Left ventricle myocardium superior (tissue), 1 donor: ENCODE results near the gene TM7SF3. TPM values are rescaled to one million over a fixed set of nuclear protein-coding genes. Genes with fewer than 3 reads are reported as not detected.

ENCODE experiments used
- ATAC-seq: fragments of 200-7000 bp; cut with Tn5 transposase; one replicate; pipeline ENCODE4 v1.9.1; 2020; ENCODE audit warnings: mild to moderate bottlenecking, moderate library complexity
- DNase-seq: peaks from one replicate; pipeline ENCODE4 v3.0.0-alpha.2; 2020
- intact Hi-C: fragments of 100-400 bp; cut with micrococcal nuclease; formaldehyde crosslinking; loops from one replicate; pipeline ENCODE4 v1.11.0; 2022
- total RNA-seq: library from RNA; stranded (reverse); fragmentation: NEBNext Ultra II Directional; extraction: Animal tissue kit (Norgen Biotek cat#: 25700); gene quantifications from one replicate; pipeline ENCODE4 v1.2.1, GENCODE V29; 2021
- donor health status: DM: no; HTN: yes; CAD: no; lungs with severe emphysema.

Gene TM7SF3
- total RNA-seq, 1 donor from 2014 or later: 27.3 TPM

GRCh38 chr12:26938701-26939062, 75.5 kb downstream of the TM7SF3 start:
- ATAC-seq (peak; percentile 37), DNase-seq (no peak)
- intact Hi-C loops: loop anchor here (10.0 kb wide), 1 partner anchor 76 kb away; the partner anchor contains the start of gene TM7SF3

GRCh38 chr12:26937863-26938700, 76.1 kb downstream of the TM7SF3 start, which contains the start of the genes FGFR1OP2 and INTS13:
TSS of gene FGFR1OP2 (plus strand) at chr12:26938470. CDS start at chr12:26954159, 15,689 bp downstream.
TSS of gene INTS13 (minus strand) at chr12:26937981. CDS start at chr12:26936803, 1,178 bp downstream.
- intact Hi-C loops: loop anchor here (10.0 kb wide), 1 partner anchor 77 kb away; the partner anchor contains the start of gene TM7SF3
- ATAC-seq (peak; percentile 97), DNase-seq (peak; percentile 100)

DNA sequence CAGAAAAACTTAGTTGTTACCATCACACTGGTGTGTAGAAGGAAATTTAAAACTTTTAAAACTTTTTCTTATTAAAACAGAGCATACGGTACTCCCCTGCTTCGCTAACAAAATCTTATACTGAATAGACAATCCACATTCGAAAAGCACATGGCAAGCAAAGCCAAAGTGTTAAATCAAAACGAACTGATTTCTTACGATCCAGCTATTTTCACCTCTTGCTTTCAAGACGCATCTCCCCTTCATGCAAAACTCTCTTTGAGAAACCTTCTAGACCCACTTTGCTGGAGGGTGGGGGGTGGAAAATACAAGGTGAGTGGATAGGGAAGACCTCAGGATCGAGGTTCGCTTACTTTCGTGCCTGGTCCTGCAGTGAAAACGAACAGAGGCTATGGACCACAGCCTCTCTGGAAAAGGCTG, 76.7 kb downstream of the TM7SF3 start:
- DNase-seq (no peak), ATAC-seq (no peak)
- intact Hi-C loops: loop anchor here (10.0 kb wide), 1 partner anchor 77 kb away; the partner anchor contains the start of gene TM7SF3

DNA sequence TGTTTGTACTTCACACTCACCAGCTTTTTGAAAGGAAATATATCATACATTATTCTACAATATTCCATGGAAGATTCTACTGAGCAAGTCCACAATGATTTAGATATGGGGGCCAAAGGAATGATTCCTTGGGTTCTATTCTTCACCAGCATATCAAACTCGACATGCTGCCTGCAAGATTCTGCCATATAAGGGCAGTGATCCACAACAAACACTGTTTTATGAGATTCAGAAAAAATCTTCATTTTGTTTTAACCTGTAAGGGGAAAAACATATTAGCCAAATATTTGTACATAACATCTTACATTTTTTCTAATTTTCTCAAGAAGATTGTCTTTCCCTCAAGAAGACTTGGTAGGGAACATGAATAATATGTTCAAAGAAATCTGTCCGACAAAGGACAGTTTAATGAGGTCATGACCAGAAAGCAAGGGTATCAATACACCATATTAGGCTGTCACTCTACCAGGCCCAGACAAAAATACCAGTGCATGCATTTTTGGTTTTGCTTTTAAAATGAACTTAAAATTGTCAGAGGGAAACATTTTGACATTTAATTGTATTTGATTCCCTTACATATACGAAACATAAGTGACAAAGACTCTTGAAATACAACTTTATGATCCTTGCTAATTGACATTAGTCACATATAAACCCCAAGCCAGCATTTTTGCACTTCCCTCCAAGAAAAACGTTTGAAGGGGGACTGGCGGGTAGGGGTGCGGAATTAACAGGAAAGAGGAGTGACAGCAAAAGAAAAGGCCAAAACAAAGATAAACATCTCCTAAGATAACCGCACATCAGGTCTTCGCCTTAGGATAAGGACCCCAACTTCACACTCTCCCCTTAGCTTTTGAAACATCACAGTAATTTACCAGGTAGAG, 77.4 kb downstream of the TM7SF3 start:
- intact Hi-C loops: loop anchor here (10.0 kb wide), 1 partner anchor 78 kb away; the partner anchor contains the start of gene TM7SF3
- DNase-seq (no peak), ATAC-seq (no peak)

GRCh38 chr12:26935636-26936378, 78.4 kb downstream of the TM7SF3 start:
- no peak for DNase-seq
- no peak for ATAC-seq
- intact Hi-C loops: loop anchor here (10.0 kb wide), 1 partner anchor 79 kb away; the partner anchor contains the start of gene TM7SF3

GRCh38 chr12:26929590-26929989, 84.6 kb downstream of the TM7SF3 start:
- intact Hi-C loops: no loop called here
- ATAC-seq (no peak), DNase-seq (no peak)

DNA sequence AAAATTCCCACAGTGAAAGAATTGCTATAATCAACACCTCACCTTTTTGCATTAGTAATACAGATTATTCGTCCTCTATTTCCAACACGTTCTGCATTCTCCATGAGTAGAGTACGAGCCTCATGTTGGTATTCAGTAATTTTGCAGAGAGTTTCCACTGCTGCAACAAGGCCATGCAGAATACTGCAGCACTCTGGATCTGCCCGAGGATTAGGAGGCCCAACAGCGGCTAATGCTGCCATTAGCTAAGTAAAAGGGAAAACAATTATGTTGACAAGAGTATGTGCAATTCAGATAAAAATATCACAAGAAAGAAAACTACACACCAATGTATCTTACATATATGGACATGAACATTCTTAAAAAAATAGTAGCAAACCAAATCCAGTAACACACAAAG, 85.5 kb downstream of the TM7SF3 start:
- ATAC-seq: no peak
- intact Hi-C loops: no loop called here

More for the DNA sequence above, 85.5 kb downstream of the TM7SF3 start:
- no peak for DNase-seq

Other genes starting within 250 kb of the TM7SF3 start
- gene ITPR2, start 181.2 kb downstream of the TM7SF3 start, total RNA-seq: 10.5 TPM
- gene INTS13, start 76.4 kb downstream of the TM7SF3 start, total RNA-seq: 23.9 TPM
- gene FGFR1OP2, start 75.9 kb downstream of the TM7SF3 start, total RNA-seq: 34.7 TPM
- 53.7 TPM for gene MED21, start 8.2 kb upstream of the TM7SF3 start, total RNA-seq
- gene C12orf71, start 68.2 kb upstream of the TM7SF3 start, total RNA-seq: not detected
- gene STK38L, start 229.9 kb upstream of the TM7SF3 start, total RNA-seq: 66.1 TPM